CD4-positive, alpha-beta T cell (primary cell): Measurements from ENCODE around the gene SDK1. TPM values are rescaled to one million over a fixed set of nuclear protein-coding genes. Genes with fewer than 3 reads are reported as not detected.

Source experiments
- ATAC-seq: fragments of 200-7000 bp; cut with Tn5 transposase; one replicate; pipeline ENCODE4 v1.10.0; 2022; ENCODE audit warnings: mild to moderate bottlenecking; ENCODE audit not compliant: poor library complexity
- CTCF ChIA-PET: fragments of 350-600 bp; sonication (Branson Sonifier 250); formaldehyde crosslinking; loops from one replicate; lab custom pipeline; 2021; ENCODE audit warnings: antibody characterized with exemption, inconsistent platforms; lab: Charles Lee
- POLR2A ChIA-PET: fragments of 350-600 bp; sonication (Branson Sonifier 250); formaldehyde crosslinking; loops from one replicate; lab custom pipeline; 2021; ENCODE audit warnings: antibody characterized with exemption, inconsistent platforms; lab: Charles Lee
- DNase-seq, 14 experiments: peaks; one replicate each; pipeline ENCODE4 v3.0.0-alpha.2; 2013 to 2020; ENCODE audit warnings: mixed read lengths in 2 of 14
- H3K27ac ChIP-seq, 2 donors: one replicate each; pipeline versions ENCODE4 v1.5.1 to v1.7.0; 2013; ENCODE audit warnings: low read length in 2 of 2, low read depth in 1 of 2, mild to moderate bottlenecking in 1 of 2
- H3K27me3 ChIP-seq, 2 experiments: 1 replicate in 1 of 2; 2 replicates in 1 of 2; pipeline versions ENCODE4 v1.6.1 to v1.7.0; 2013; ENCODE audit warnings: low read length in 2 of 2, control low read depth in 1 of 2, mild to moderate bottlenecking in 1 of 2, moderate library complexity in 1 of 2; ENCODE audit not compliant: insufficient read depth in 2 of 2, control insufficient read depth in 1 of 2
- H3K36me3 ChIP-seq: one replicate; pipeline ENCODE4 v1.6.1; 2013; ENCODE audit warnings: low read length, control low read depth; ENCODE audit not compliant: insufficient read depth
- H3K4me1 ChIP-seq: one replicate; pipeline ENCODE4 v1.6.1; 2013; ENCODE audit warnings: low read length, control low read depth; ENCODE audit not compliant: insufficient read depth
- H3K4me3 ChIP-seq: one replicate; pipeline ENCODE4 v1.5.1; 2013; ENCODE audit warnings: mild to moderate bottlenecking, low read length, moderate library complexity
- H3K9me3 ChIP-seq, 2 experiments: 1 replicate in 1 of 2; 2 replicates in 1 of 2; pipeline versions ENCODE4 v1.6.1 to v1.7.0; 2013; ENCODE audit warnings: low read length in 2 of 2, mild to moderate bottlenecking in 2 of 2, control low read depth in 1 of 2, moderate library complexity in 1 of 2; ENCODE audit not compliant: control insufficient read depth in 1 of 2, insufficient read depth in 1 of 2
- H3K27ac Mint-ChIP-seq: one replicate; pipeline ENCODE4 v1.8.0; 2020; ENCODE audit warnings: mixed read lengths
- H3K27me3 Mint-ChIP-seq: one replicate; pipeline ENCODE4 v1.8.0; 2021; ENCODE audit warnings: mixed read lengths
- H3K36me3 Mint-ChIP-seq: one replicate; pipeline ENCODE4 v1.8.0; 2021; ENCODE audit warnings: low read depth, mixed read lengths
- H3K4me1 Mint-ChIP-seq: one replicate; pipeline ENCODE4 v1.8.0; 2021; ENCODE audit warnings: low read depth, mixed read lengths
- H3K4me3 Mint-ChIP-seq: one replicate; pipeline ENCODE4 v1.8.0; 2020; ENCODE audit warnings: mild to moderate bottlenecking, mixed read lengths
- H3K9me3 Mint-ChIP-seq: one replicate; pipeline ENCODE4 v1.8.0; 2020; ENCODE audit warnings: mixed read lengths
- intact Hi-C, 2 experiments: fragments of 100-400 bp; cut with DNase I in 1 of 2; cut with micrococcal nuclease in 1 of 2; formaldehyde crosslinking; loops; one replicate each; pipeline versions ENCODE4 v1.15.1 to v1.9.0; 2023 to 2025; cut with DNase I, micrococcal nuclease
- total RNA-seq, 174 experiments: library from RNA in 2 of 174; stranded (reverse) in 2 of 174; gene quantifications; one replicate each; pipeline ENCODE4 v1.2.3 and lab custom pipeline; 2021 to 2026
- TF ChIP-seq, protein P1 (sequence below): fragments of 200-600 bp; IDR thresholded peaks from one replicate; pipeline ENCODE4 v1.8.0; 2022; ENCODE audit warnings: antibody characterized with exemption, mild to moderate bottlenecking

Gene SDK1
- total RNA-seq, 2 experiments from 2014 or later: 1.1 to 1.3 TPM

- Histone ChIP-seq H3K4me1 (no peaks in the 10 kb centered on the region), H3K27me3 (no peaks in the 10 kb centered on the region), H3K27ac (no peak overlapping the region), H3K4me3 (no peak overlapping the region), H3K9me3 (no peaks in the 10 kb centered on the region), H3K36me3 (no peaks in the 10 kb centered on the region)
- Mint-ChIP-seq H3K4me3 (no peak overlapping the region), H3K9me3 (peaks cover 2% of the 10 kb centered on the region), H3K27me3 (no peaks in the 10 kb centered on the region), H3K27ac (no peak overlapping the region), H3K36me3 (no peaks in the 10 kb centered on the region), H3K4me1 (no peaks in the 10 kb centered on the region)
- DNase-seq (no peak), ATAC-seq (no peak)
- ChIA-PET CTCF (no interaction called here), POLR2A (no interaction called here)
- TF ChIP-seq, protein P1, sequence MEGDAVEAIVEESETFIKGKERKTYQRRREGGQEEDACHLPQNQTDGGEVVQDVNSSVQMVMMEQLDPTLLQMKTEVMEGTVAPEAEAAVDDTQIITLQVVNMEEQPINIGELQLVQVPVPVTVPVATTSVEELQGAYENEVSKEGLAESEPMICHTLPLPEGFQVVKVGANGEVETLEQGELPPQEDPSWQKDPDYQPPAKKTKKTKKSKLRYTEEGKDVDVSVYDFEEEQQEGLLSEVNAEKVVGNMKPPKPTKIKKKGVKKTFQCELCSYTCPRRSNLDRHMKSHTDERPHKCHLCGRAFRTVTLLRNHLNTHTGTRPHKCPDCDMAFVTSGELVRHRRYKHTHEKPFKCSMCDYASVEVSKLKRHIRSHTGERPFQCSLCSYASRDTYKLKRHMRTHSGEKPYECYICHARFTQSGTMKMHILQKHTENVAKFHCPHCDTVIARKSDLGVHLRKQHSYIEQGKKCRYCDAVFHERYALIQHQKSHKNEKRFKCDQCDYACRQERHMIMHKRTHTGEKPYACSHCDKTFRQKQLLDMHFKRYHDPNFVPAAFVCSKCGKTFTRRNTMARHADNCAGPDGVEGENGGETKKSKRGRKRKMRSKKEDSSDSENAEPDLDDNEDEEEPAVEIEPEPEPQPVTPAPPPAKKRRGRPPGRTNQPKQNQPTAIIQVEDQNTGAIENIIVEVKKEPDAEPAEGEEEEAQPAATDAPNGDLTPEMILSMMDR: no peak
- intact Hi-C loops: no loop called here
Observed at GRCh38 chr7:4282434-4283223, 981.6 kb downstream of the SDK1 start.

DNA sequence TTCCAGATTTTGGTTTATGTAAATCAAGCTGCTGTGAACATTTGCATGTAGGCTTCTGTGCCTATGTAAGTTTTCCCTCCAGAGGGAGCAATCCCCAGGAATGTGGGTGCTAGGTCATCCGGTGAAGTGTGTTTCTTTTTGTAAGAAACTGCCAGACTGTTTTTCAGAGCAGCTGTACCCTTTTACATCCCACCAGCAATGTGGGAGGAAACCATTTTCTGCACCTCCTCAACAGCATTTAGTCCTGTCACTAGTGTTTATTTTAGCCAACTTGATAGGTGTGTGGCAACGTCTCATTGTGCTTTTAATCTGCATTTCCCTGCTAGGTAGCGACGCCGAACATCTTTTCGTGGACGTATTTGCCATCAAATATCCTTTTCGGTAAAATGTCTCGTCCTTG, 985.3 kb downstream of the SDK1 start:
- H3K27me3 Mint-ChIP-seq: no peaks in the 10 kb centered on the region
- Histone ChIP-seq H3K27ac (no peak overlapping the region), H3K36me3 (no peaks in the 10 kb centered on the region), H3K4me3 (no peak overlapping the region), H3K4me1 (no peaks in the 10 kb centered on the region), H3K27me3 (no peaks in the 10 kb centered on the region), H3K9me3 (peaks cover 0 to 5% of the 10 kb centered on the region in 2 experiments)
- TF ChIP-seq, protein P1: no peak
- intact Hi-C loops: no loop called here
- CTCF ChIA-PET: no interaction called here
- no peak overlapping the region for H3K4me3 Mint-ChIP-seq
- DNase-seq (no peak), ATAC-seq (no peak)
- POLR2A ChIA-PET: no interaction called here
- peaks cover 2% of the 10 kb centered on the region for H3K9me3 Mint-ChIP-seq
- H3K36me3 Mint-ChIP-seq: no peaks in the 10 kb centered on the region
- no peak overlapping the region for H3K27ac Mint-ChIP-seq
- no peaks in the 10 kb centered on the region for H3K4me1 Mint-ChIP-seq

DNA sequence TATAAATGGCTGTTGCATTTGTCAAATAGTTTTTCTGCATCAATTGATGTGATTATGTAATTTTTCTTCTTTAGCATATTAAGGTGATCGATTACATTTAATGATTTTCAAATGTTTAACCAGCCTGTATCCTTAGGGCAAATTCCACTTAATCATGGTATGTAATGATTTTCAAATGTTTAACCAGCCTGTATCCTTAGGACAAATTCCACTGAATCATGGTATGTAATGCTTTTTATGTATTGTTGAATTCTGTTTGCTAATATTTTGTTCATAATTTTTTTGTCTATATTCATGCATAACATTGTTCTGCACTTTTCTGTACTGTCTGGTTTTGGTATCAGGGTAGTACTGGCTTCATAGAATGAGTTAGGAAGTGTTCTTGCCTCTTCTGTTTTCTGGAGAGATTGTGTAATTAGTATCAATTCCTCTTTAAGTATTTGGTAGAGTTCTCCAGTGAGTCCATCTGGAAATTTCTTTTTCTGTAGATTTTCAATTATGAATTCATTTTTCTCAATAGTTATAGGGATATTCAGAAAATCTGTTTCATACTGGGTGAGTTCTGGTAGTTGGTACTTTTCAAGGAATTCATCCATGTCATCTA, 987.8 kb downstream of the SDK1 start:
- intact Hi-C loops: no loop called here
- ATAC-seq: no peak
- Histone ChIP-seq H3K4me3 (no peak overlapping the region), H3K9me3 (peaks cover 0 to 18% of the 10 kb centered on the region in 2 experiments), H3K27ac (no peak overlapping the region), H3K36me3 (no peaks in the 10 kb centered on the region), H3K27me3 (no peaks in the 10 kb centered on the region), H3K4me1 (no peaks in the 10 kb centered on the region)
- Mint-ChIP-seq H3K9me3 (peaks cover 2% of the 10 kb centered on the region), H3K4me1 (no peaks in the 10 kb centered on the region), H3K4me3 (no peak overlapping the region), H3K27me3 (peaks cover 10% of the 10 kb centered on the region), H3K27ac (no peak overlapping the region), H3K36me3 (no peaks in the 10 kb centered on the region)
- TF ChIP-seq, protein P1: no peak
- ChIA-PET CTCF (no interaction called here), POLR2A (no interaction called here)
- no peak for DNase-seq
